Measurements from ENCODE around the gene DNAAF8.
A peak's percentile ranks its signal among the peaks of the same experiment; 100 is the strongest.
"Not testable (repeated sequence)": the region's sequence is repeated elsewhere in the genome, so short reads cannot be mapped to it uniquely, and the experiment has no call there.

Gene DNAAF8

GRCh38 chr16:4709481-4709880, 24.9 kb upstream of the DNAAF8 start:
- DNase-seq = peak in 1 of 10 donors; percentile 36
- intact Hi-C loops (cut with DNase I) = no loop called here

GRCh38 chr16:4713663-4714501, 20.5 kb upstream of the DNAAF8 start:
- DNase-seq = peak in 2 of 10 donors; percentile 51 to 59
- intact Hi-C loops (cut with DNase I) = no loop called here

GRCh38 chr16:4714996-4715395, 19.3 kb upstream of the DNAAF8 start:
- DNase-seq = peak in 2 of 10 donors; percentile 13 to 29
- intact Hi-C loops (cut with DNase I) = no loop called here

GRCh38 chr16:4718466-4718865, 15.9 kb upstream of the DNAAF8 start:
- DNase-seq = peak in 3 of 10 donors; percentile 6 to 50 (median 42)
- intact Hi-C loops (cut with DNase I) = no loop called here

GRCh38 chr16:4723071-4723767, 11.1 kb upstream of the DNAAF8 start:
- DNase-seq = peak in 2 of 10 donors; percentile 27 to 50

GRCh38 chr16:4724661-4725270, 9.6 kb upstream of the DNAAF8 start:
- intact Hi-C loops (cut with DNase I) = no loop called here
- peak in 2 of 10 donors; percentile 2 to 9 for DNase-seq

More at GRCh38 chr16:4723071-4723767, 11.1 kb upstream of the DNAAF8 start:
- intact Hi-C loops (cut with DNase I) = no loop called here

- intact Hi-C loops (cut with DNase I) = no loop called here
- peak in 2 of 10 donors; percentile 0 to 73 for DNase-seq
Measured at GRCh38 chr16:4726616-4727015, 7.7 kb upstream of the DNAAF8 start.

- intact Hi-C loops (cut with DNase I) = no loop called here
- DNase-seq = peak in 2 of 10 donors; percentile 22 to 56
Measured at GRCh38 chr16:4728676-4729075, 5.7 kb upstream of the DNAAF8 start.

- peak in 2 of 10 donors; percentile 55 to 58 for DNase-seq
- intact Hi-C loops (cut with DNase I) = no loop called here
Measured at GRCh38 chr16:4729876-4730275, 4.5 kb upstream of the DNAAF8 start.

GRCh38 chr16:4733211-4733742, 1.1 kb upstream of the DNAAF8 start:
- peak in 4 of 10 donors; percentile 8 to 76 (median 36) for DNase-seq
- intact Hi-C loops (cut with DNase I) = no loop called here

GRCh38 chr16:4733747-4734062, 632 bp upstream of the DNAAF8 start:
- intact Hi-C loops (cut with DNase I) = loop anchor here (1.0 to 2.0 kb wide), 2 partner anchors 33 to 69 kb away; partner anchors contain the start of genes ROGDI and ZNF500
- DNase-seq = peak in 3 of 10 donors; percentile 4 to 18 (median 17)

- peak; percentile 71 to 97 (median 79) for DNase-seq
- intact Hi-C loops (cut with DNase I) = loop anchor here (1.0 to 2.0 kb wide), 2 partner anchors 32 to 67 kb away; partner anchors contain the start of genes ROGDI and ZNF500
Measured at GRCh38 chr16:4734730-4735535, 596 bp downstream of the DNAAF8 start.

GRCh38 chr16:4736546-4736945, 2.2 kb downstream of the DNAAF8 start:
- no peak for DNase-seq
- intact Hi-C loops (cut with DNase I) = no loop called here

- DNase-seq = no peak
Measured at GRCh38 chr16:4737545-4737944, 3.2 kb downstream of the DNAAF8 start.

GRCh38 chr16:4738370-4738769, 4.0 kb downstream of the DNAAF8 start:
- intact Hi-C loops (cut with DNase I); DNase-seq: not testable (repeated sequence)

More at GRCh38 chr16:4737545-4737944, 3.2 kb downstream of the DNAAF8 start:
- intact Hi-C loops (cut with DNase I) = no loop called here

GRCh38 chr16:4743226-4743878, 9.0 kb downstream of the DNAAF8 start:
- intact Hi-C loops (cut with DNase I) = no loop called here
- no peak for DNase-seq

GRCh38 chr16:4744555-4745273, 10.4 kb downstream of the DNAAF8 start:
- peak in 1 of 10 donors; percentile 51 for DNase-seq
- intact Hi-C loops (cut with DNase I) = no loop called here

- intact Hi-C loops (cut with DNase I) = no loop called here
- DNase-seq = no peak
Measured at GRCh38 chr16:4745274-4745569, 10.9 kb downstream of the DNAAF8 start.

GRCh38 chr16:4746215-4746614, 11.9 kb downstream of the DNAAF8 start:
- intact Hi-C loops (cut with DNase I) = no loop called here
- DNase-seq = no peak

All from posterior cingulate gyrus (tissue), 11 donors.